Tibial nerve (tissue), 3 donors: ENCODE measurements around the gene IRF2BPL.
A peak's percentile ranks its signal among the peaks of the same experiment; 100 is the strongest.

Source experiments
- POLR2A ChIP-seq, 2 donors: fragments of 450-650 bp; IDR thresholded peaks; one replicate each; pipeline ENCODE4 v1.6.1; 2017; ENCODE audit warnings: antibody characterized with exemption in 2 of 2, mild to moderate bottlenecking in 2 of 2, moderate library complexity in 2 of 2
- TF ChIP-seq, protein P1 (sequence below), 5 experiments: fragments of 200-600 bp in 3 of 5; fragments of 450-650 bp in 2 of 5; sonication (generic) in 3 of 5; IDR thresholded peaks; one replicate each; pipeline ENCODE4 v1.5.1; 2016 to 2019; ENCODE audit warnings: antibody characterized with exemption in 5 of 5, mild to moderate bottlenecking in 3 of 5, moderate library complexity in 2 of 5

DNA sequence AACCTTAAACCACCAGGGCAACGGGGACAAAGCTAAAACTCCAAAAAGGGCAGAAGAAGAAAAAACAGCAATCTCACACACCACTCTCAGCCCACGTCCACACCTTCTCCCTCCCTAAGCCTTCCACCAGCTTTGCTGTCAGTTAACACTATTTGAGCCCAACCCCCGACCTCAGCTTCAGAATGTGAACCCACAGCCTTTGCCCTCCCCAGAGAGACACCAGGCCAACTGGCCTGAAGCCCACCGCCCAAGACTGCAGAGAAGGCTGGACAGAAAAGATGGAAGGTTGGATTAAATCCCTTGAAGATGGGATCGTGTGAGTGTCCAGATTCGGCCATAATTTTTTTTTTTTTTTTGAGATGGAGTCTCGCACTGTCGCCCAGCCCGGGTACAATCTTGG is 22.4 kb downstream of the IRF2BPL start:
- TF ChIP-seq, protein P1, sequence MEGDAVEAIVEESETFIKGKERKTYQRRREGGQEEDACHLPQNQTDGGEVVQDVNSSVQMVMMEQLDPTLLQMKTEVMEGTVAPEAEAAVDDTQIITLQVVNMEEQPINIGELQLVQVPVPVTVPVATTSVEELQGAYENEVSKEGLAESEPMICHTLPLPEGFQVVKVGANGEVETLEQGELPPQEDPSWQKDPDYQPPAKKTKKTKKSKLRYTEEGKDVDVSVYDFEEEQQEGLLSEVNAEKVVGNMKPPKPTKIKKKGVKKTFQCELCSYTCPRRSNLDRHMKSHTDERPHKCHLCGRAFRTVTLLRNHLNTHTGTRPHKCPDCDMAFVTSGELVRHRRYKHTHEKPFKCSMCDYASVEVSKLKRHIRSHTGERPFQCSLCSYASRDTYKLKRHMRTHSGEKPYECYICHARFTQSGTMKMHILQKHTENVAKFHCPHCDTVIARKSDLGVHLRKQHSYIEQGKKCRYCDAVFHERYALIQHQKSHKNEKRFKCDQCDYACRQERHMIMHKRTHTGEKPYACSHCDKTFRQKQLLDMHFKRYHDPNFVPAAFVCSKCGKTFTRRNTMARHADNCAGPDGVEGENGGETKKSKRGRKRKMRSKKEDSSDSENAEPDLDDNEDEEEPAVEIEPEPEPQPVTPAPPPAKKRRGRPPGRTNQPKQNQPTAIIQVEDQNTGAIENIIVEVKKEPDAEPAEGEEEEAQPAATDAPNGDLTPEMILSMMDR (IDR thresholded peaks at IDR 0.05): peak in 1 of 5 experiments; percentile 2
- TF ChIP-seq POLR2A (IDR thresholded peaks at IDR 0.05): no peak
